HG03196 (cell line): ENCODE measurements around the gene BRMS1.
"Not testable (repeated sequence)": the region's sequence is repeated elsewhere in the genome, so short reads cannot be mapped to it uniquely, and the experiment has no call there.

ENCODE experiments used
- ATAC-seq: cut with Tn5 transposase; IDR thresholded peaks from one replicate; pipeline ENCODE4 v1.9.1; 2021; ENCODE audit not compliant: unreplicated experiment

BRMS1 gene, protein sequence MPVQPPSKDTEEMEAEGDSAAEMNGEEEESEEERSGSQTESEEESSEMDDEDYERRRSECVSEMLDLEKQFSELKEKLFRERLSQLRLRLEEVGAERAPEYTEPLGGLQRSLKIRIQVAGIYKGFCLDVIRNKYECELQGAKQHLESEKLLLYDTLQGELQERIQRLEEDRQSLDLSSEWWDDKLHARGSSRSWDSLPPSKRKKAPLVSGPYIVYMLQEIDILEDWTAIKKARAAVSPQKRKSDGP

GRCh38 chr11:66344550-66345315, at the start of gene BRMS1:
Gene BRMS1 (minus strand): TSS chr11:66345104. CDS start chr11:66342234, 2,870 bp downstream.
- ATAC-seq, result peak; percentile 68

DNA sequence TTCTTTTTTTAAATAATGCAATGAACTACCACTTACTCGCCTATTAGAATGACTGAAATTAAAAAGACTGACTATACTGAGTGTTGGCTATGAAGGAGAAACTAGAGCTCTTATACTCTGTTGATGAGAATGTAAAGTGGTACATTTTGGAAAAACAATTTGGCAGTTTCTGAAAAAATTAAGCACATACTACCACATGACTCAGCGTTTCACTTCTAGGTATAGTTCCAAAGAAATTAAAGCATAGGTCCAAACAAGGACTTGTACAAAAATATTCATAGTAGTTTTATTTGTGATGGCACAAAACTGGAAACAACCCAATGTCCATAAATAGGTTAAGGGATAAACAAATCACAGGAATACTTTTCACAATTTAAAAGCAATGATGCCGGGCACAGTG, 49.0 kb upstream of the BRMS1 start:
- ATAC-seq, result no peak

GRCh38 chr11:66391322-66391721, 46.4 kb upstream of the BRMS1 start:
- no peak for ATAC-seq

DNA sequence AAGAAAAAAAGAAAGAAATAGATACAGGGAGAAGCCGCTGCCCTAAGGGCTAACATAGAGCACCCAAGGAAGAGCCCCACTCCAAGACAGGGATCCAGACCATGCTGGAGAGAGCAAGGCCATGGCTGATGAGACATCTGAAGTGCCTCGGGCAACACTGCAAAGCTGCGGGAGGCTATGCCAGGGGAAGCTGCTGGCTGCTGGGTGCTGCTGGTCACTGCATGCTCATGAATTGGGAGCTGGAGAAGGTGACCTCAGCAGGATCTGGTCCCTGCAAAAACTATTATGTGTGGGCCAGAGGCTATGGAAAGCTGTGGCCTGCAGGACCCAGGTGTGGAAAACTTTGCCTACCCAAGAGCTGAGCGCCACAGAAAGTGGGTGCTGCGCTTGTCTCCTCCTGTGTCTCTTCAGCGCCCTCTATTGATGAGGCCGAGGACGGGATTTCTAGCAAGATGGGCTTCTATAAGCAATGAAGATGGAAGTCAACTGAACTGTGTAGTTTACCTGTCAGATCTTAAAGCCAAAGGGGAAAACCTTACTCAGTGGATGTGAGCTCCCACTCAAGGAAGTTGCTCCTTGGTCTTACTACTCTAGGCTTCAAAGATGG, 44.0 kb upstream of the BRMS1 start:
- ATAC-seq, result no peak

DNA sequence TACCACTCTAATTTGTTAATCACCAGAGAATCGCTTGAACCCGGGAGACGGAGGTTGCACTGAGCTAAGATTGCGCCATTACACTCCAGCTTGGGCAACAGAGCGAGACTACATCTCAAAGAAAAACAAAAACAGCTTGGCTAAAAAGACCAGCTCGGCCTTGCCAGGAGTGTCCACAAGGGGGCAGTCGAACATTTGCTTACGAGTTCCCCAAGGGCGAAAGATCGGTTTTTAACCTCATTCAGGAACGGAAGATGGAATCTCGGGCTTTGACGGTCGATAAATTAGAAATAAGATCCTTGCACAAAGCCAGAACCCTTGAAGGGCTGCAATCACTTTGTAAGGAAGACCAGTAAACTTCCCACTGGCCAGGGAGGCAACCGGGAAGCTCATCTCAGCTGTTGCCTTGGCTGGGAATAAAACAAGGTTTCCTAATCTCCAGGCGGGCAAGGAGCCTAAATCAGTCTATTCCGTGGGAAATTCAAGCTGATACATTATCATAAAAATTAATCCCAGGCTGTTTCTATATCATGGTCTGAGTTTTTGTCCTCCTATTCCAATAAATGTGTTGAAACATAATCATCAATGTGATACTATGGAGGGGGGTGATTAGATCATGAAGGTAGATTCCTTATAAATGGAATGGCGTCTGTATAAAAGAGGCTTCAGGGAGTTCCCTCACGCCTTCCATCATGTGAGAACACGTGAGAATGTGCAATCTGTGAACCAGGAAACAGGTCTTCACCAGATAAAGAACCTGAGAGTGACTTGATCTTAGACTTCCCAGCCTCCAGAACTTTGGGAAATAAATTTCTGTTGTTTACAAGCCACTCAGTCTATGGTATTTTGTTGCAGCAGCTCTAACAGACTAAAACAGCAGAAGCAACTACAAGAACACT, 41.5 kb upstream of the BRMS1 start:
- ATAC-seq, result no peak

- not testable (repeated sequence) for ATAC-seq
Measured at GRCh38 chr11:66384316-66384715, 39.4 kb upstream of the BRMS1 start.

GRCh38 chr11:66380264-66380663, 35.4 kb upstream of the BRMS1 start:
- ATAC-seq, result not testable (repeated sequence)

DNA sequence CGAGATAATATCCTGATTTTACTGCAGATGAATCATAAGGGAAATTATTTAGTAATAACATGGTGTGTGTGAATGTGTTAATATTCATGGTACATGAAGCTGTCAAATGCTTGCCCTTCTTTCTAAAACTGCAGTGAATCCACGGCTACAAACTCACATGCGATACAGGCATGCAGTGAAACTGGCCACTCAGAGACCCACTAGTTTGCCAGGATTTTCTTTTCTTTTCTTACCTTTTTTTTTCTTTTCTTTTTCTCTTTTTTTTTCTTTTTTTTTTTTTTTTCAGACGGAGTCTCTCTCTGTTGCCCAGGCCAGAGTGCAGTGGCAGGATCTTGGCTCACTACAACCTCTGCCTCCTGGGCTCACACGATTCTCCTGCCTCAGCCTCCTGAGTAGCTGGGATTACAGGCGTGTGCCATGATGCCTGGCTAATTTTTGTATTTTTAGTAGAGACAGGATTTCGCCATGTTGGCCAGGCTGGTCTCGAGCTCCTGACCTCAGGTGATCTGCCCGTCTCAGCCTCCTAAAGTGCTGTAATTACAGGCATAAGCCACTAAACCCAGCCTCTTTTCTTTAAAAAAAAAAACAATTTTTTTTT, 28.9 kb upstream of the BRMS1 start:
- not testable (repeated sequence) for ATAC-seq

DNA sequence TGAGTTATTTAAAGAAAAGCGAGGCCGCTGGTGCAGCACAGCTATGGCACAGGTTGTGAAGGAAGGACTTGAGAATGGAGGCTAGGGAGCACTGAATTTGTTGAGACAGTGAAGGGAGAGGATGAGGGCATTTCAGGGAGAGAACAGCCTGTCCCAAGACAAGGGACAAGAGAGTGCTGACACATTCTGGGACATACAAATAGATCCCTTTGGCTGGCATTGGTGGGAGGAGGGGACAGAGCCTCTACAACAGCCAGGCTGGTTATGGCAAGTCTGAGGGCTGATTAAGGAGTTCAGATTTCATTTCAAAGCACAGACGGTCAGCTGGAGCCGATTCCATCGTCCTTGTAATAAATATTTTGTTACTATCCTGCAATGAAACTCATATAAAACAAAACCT, 28.4 kb upstream of the BRMS1 start:
- no peak for ATAC-seq

GRCh38 chr11:66371627-66372415, 26.9 kb upstream of the BRMS1 start, which contains the start of gene SLC29A2:
Gene SLC29A2 (minus strand): TSS chr11:66371760. CDS start chr11:66371591, 169 bp downstream.
- ATAC-seq, result peak; percentile 49

DNA sequence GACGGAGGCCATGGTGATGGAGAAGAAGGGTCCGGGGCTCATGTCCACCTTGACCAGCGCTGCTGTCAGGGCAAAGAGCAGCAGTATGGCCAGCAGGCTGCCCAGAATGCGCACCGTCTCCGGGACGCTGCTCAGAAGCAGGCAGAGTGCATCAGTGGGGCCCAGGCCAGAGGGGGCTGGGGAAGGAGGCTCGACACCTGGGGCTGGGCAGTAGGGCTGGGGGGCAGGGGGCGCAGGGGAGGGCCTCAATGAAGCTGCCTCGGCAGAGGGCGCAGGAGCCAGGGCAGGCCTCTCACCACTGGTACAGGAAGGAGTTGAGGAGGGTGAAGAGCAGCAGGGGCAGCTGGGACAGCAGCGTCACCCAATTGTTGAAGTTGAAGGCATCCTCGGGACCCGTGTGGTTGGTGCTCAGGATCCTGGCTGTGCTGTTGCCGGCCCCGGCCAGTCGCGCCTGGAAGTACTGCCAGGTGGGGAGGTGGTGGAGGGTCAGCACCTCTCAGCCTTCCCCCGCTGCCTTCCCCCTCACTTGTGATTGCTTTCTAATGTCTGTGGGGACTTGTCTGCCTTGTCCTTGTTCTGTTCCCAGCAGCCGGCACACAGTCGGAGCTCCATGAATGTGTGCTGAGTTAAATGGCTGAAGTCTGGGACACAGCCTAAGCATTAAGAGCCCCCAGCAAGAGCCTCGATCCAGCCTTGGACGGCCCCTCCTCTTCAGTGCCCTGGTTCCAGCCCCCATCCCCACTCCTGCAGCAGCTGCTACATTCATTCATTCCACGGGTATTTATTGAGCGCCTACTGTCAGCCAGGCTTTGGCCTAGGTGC, 24.4 kb upstream of the BRMS1 start:
- ATAC-seq, result no peak

DNA sequence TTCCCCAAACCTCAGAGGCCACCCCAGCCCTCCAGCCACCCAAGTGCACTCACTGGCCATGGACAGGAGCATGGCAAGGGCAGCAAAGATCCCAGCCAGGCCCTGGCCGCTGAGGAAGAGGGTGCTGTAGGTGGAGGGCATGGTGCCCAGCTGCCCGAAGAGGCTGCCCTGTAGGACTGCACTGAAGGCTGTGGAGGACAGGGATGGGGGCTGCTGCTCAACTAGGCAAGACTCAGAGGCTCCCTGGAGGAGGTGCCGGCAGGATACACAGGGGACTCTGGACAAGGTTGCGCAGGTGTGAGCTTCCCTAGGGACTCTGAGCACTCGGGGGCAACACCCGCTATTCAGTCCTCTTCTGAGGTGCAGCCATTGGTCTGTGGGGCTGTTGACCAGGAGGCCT, 23.6 kb upstream of the BRMS1 start:
- no peak for ATAC-seq

- ATAC-seq, result no peak
Measured at GRCh38 chr11:66367561-66368312, 22.8 kb upstream of the BRMS1 start.

DNA sequence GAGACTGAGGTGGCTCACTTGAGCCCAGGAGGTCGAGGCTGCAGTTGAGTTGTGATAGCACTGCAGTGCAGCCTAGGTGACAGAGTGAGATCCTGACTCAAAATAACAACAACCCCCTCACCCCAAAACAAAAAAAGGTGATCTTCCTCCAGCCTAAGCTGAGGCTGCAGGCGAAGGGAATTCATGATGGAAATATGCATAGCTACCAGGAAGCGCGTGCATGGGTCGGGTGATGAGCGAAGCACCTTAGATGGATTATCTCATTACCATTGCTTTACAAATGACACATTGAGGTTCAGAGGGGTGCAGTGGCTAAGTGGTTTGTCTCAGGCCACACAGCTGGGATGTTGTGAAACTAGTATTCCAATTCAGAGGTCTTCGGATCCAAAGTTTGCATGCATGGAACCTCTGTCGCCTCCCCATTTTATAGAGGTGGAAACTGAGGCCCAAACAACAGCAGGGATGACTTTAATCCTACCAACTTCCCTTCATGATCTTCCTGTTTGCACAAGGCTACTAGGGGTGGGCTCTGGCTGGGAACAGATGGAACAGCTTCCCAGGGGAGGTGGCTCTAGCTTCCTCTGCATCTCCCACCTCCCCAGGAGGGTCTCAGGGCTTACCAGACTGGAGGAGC, 22.1 kb upstream of the BRMS1 start:
- no peak for ATAC-seq

DNA sequence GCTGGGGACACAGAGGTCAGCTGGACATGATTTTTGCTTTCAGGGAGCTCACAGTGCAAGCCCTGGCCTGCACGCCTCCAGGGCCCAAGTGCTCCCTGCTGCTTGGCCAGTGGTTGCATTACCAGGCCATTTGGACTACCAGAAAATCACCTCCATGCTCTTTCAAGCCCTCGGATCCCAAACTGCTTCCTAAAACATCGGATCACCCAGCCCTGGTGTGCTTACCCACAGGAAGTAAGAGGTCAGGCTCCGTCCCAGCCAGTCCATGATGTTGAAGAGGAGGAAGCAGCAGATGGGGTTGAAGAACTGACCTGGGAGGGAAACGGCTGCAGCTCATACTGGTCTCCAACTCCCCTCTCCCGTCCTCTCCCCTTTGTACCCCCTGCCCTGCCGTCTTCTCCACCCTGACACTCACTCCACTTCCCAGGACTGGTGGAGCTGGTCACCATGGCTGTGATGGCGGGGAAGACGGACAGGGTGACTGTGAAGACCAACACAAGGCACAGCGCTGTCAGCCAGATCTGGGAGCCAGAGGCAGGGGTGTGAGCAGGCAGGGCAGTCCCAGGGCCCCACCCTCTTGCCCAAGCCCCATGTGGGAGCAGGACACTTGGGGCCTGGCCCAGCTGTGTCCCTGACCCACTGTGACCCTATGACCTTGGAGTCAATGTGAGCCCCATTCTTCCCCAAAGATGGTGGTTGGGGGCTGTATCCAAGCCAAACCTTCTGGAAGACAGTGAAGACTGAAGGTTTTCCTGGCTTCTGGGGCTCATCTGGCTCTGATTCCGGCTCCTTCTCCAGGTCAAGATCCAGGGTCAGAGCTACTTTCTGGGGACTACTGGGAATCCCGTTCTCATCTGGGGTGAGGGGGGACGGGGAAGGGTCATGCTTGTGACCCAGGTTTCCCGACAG, 21.1 kb upstream of the BRMS1 start:
- no peak for ATAC-seq

DNA sequence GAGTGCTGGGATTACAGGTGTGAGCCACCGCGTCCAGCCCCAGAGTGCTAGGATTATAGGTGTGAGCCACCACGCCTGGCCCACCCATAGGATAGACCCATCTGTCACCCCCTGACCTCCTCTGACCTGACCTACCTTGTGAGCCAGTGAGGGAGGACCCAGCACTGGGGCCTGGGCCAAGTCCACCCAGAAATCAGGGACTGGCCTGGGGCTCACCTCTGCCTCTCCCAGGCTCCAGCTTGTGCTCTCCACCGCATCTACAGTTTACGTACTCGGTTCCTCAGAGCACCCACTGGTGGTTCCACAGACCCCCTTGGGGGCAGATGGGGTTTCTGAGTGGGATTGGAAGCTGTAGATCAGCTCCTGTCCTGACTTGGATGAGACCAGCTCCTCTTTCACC, 20.3 kb upstream of the BRMS1 start:
- no peak for ATAC-seq
